A549 (cell line): ENCODE results near the gene LYZL6. TPM values are rescaled to one million over a fixed set of nuclear protein-coding genes. Genes with fewer than 3 reads are reported as not detected.

Source experiments
- ATAC-seq, 2 experiments: fragments of 200-7000 bp in 1 of 2; fragments of >200 bp in 1 of 2; cut with Nextera tagmentation in 1 of 2; cut with Tn5 transposase in 1 of 2; 3 replicates each; pipeline versions ENCODE4 v1.8.0 to v1.9.1; 2018 to 2020; ENCODE audit warnings: mild to moderate bottlenecking in 1 of 2, moderate library complexity in 1 of 2
- CTCF ChIA-PET: fragments of 300-600 bp; sonication (Branson Sonifier 250); formaldehyde crosslinking; extraction: SDS; loops from one replicate; lab custom pipeline; 2021; ENCODE audit warnings: antibody characterized with exemption, inconsistent platforms; lab: Yijun Ruan, JAX
- POLR2A ChIA-PET: fragments of 350-600 bp; formaldehyde crosslinking; extraction: SDS; loops from one replicate; lab custom pipeline; 2021; ENCODE audit warnings: antibody characterized with exemption, inconsistent platforms; lab: Yijun Ruan, JAX
- DNase-seq, 2 experiments: peaks; one replicate each; pipeline versions ENCODE4 v3.0.0 to v3.0.0-alpha.2; 2011 to 2016; ENCODE audit warnings: low read depth in 1 of 2, low spot score in 1 of 2
- FAIRE-seq: peaks from 2 replicates; lab custom pipeline; 2011; peaks lifted over from hg19 to GRCh38; lab: Jason Lieb, UNC
- H3K27ac ChIP-seq, 2 experiments: fragments of >200 bp; sonication (Bioruptor Twin); formaldehyde crosslinking; 3 replicates each; pipeline ENCODE4 v1.5.1; 2016 to 2017
- H3K4me1 ChIP-seq: fragments of >200 bp; sonication (Bioruptor Twin); formaldehyde crosslinking; 3 replicates; pipeline ENCODE4 v1.6.1; 2016
- H3K4me2 ChIP-seq: fragments of >200 bp; sonication (Bioruptor Twin); formaldehyde crosslinking; 3 replicates; pipeline ENCODE4 v1.6.1; 2016
- H3K4me3 ChIP-seq: fragments of >200 bp; sonication (Bioruptor Twin); formaldehyde crosslinking; 3 replicates; pipeline ENCODE4 v1.5.1; 2016
- H3K9me3 ChIP-seq: fragments of >200 bp; sonication (Bioruptor Twin); formaldehyde crosslinking; 3 replicates; pipeline ENCODE4 v1.6.1; 2016
- ATOH8 ChIP-seq: fragments of 250-450 bp; sonication (Bioruptor Pico); IDR thresholded peaks from 2 replicates; pipeline ENCODE4 v1.5.0; 2020; ENCODE audit warnings: low read depth, mild to moderate bottlenecking, moderate library complexity
- BHLHE40 ChIP-seq: IDR thresholded peaks from 2 replicates; pipeline ENCODE4 v1.6.1; 2012; ENCODE audit warnings: low read depth, low read length, inconsistent platforms
- CBX2 ChIP-seq: fragments of 200-600 bp; sonication (generic); IDR thresholded peaks from 2 replicates; pipeline ENCODE4 v1.6.1; 2016; ENCODE audit warnings: low read depth, mild to moderate bottlenecking, borderline replicate concordance
- CBX8 ChIP-seq: fragments of 200-600 bp; sonication (generic); IDR thresholded peaks from 2 replicates; pipeline ENCODE4 v1.6.1; 2016
- CEBPB ChIP-seq, 2 experiments: fragments of >200 bp in 1 of 2; sonication (Bioruptor Twin) in 1 of 2; formaldehyde crosslinking in 1 of 2; IDR thresholded peaks; 2 replicates each; pipeline ENCODE4 v1.6.1; 2012 to 2016
- CHD2 ChIP-seq: fragments of 150-350 bp; IDR thresholded peaks from 2 replicates; pipeline ENCODE4 v1.6.1; 2014; ENCODE audit warnings: low read length; ENCODE audit not compliant: partially characterized antibody
- EHF ChIP-seq: fragments of 250-450 bp; sonication (Bioruptor Pico); IDR thresholded peaks from 2 replicates; pipeline ENCODE4 v1.5.0; 2020; ENCODE audit warnings: mild to moderate bottlenecking
- EHMT2 ChIP-seq: fragments of 200-600 bp; sonication (generic); IDR thresholded peaks from 2 replicates; pipeline ENCODE4 v1.6.1; 2016; ENCODE audit warnings: antibody characterized with exemption, low read depth, mild to moderate bottlenecking, moderate library complexity
- EP300 ChIP-seq, 2 experiments: fragments of >200 bp; sonication (Bioruptor Twin); formaldehyde crosslinking; IDR thresholded peaks; 2 replicates in 1 of 2; 3 replicates in 1 of 2; pipeline ENCODE4 v1.6.1; 2016 to 2017
- GATA3 ChIP-seq: IDR thresholded peaks from 2 replicates; pipeline ENCODE4 v1.6.1; 2012; ENCODE audit warnings: borderline replicate concordance
- JUNB ChIP-seq: fragments of >200 bp; sonication (Bioruptor Twin); formaldehyde crosslinking; IDR thresholded peaks from 2 replicates; pipeline ENCODE4 v1.6.1; 2016
- KDM5A ChIP-seq: fragments of 200-600 bp; sonication (generic); IDR thresholded peaks from 2 replicates; pipeline ENCODE4 v1.6.1; 2016; ENCODE audit warnings: antibody characterized with exemption, mild to moderate bottlenecking
- MAFK ChIP-seq: fragments of 450-650 bp; IDR thresholded peaks from 2 replicates; pipeline ENCODE4 v1.6.1; 2014; ENCODE audit not compliant: partially characterized antibody
- MAZ ChIP-seq: fragments of 150-350 bp; IDR thresholded peaks from 2 replicates; pipeline ENCODE4 v1.6.1; 2014; ENCODE audit warnings: antibody characterized with exemption, low read depth, low read length, borderline replicate concordance
- MYC ChIP-seq: IDR thresholded peaks from 2 replicates; pipeline ENCODE4 v1.6.1; 2012; ENCODE audit warnings: mild to moderate bottlenecking, inconsistent platforms, low read length, improper control_type of control experiment, borderline replicate concordance
- NFE2L2 ChIP-seq: fragments of 150-350 bp; conservative IDR thresholded peaks from 2 replicates; pipeline ENCODE4 v1.6.1; 2014; ENCODE audit warnings: low read length
- POLR2A ChIP-seq: IDR thresholded peaks from 2 replicates; pipeline ENCODE4 v1.6.1; 2012; ENCODE audit warnings: mild to moderate bottlenecking, low read length
- RARB ChIP-seq: fragments of 250-450 bp; sonication (Bioruptor Pico); IDR thresholded peaks from 2 replicates; pipeline ENCODE4 v1.8.0; 2021; ENCODE audit warnings: mild to moderate bottlenecking, moderate library complexity
- RNF2 ChIP-seq: fragments of 200-600 bp; sonication (generic); IDR thresholded peaks from 2 replicates; pipeline ENCODE4 v1.6.1; 2016; ENCODE audit warnings: low read depth, mild to moderate bottlenecking, antibody characterized with exemption, moderate library complexity, borderline replicate concordance
- SMC3 ChIP-seq: fragments of >200 bp; sonication (Bioruptor Twin); formaldehyde crosslinking; IDR thresholded peaks from 3 replicates; pipeline ENCODE4 v1.6.1; 2018; ENCODE audit warnings: inconsistent platforms
- SREBF2 ChIP-seq: fragments of 450-650 bp; IDR thresholded peaks from 2 replicates; pipeline ENCODE4 v1.6.1; 2014; ENCODE audit warnings: mild to moderate bottlenecking, moderate library complexity
- TFCP2L1 ChIP-seq: fragments of 250-450 bp; sonication (Bioruptor Pico); IDR thresholded peaks from 2 replicates; pipeline ENCODE4 v1.5.0; 2021; ENCODE audit warnings: mild to moderate bottlenecking
- USF2 ChIP-seq: fragments of 450-650 bp; IDR thresholded peaks from 2 replicates; pipeline ENCODE4 v1.6.1; 2014; ENCODE audit warnings: antibody characterized with exemption
- ZC3H11A ChIP-seq: fragments of 450-650 bp; IDR thresholded peaks from 2 replicates; pipeline ENCODE4 v1.6.1; 2014; ENCODE audit warnings: antibody characterized with exemption, mild to moderate bottlenecking
- ZNF302 ChIP-seq: fragments of 250-450 bp; sonication (Bioruptor Pico); IDR thresholded peaks from 2 replicates; pipeline ENCODE4 v1.9.0; 2021; ENCODE audit warnings: inconsistent platforms, mild to moderate bottlenecking, moderate library complexity
- ZSCAN20 ChIP-seq: fragments of 250-450 bp; sonication (Bioruptor Pico); IDR thresholded peaks from 2 replicates; pipeline ENCODE4 v1.8.0; 2022; ENCODE audit warnings: mild to moderate bottlenecking, moderate library complexity
- WGBS: methylation state at CpG from one replicate; pipeline ENCODE4 v1.1.6; 2017; ENCODE audit errors: missing lambda C conversion rate; 5-methylcytosine and 5-hydroxymethylcytosine counted together
- polyA plus RNA-seq, 4 experiments: library from polyadenylated mRNA; depleted of rRNA in 3 of 4; stranded (reverse); fragments of >200 nt; fragmentation: RNase III in 1 of 4; extraction: RNeasy Plus Mini Kit Qiagen cat#74134 plus additional on column Dnase treatment in 1 of 4; gene quantifications; 2 replicates in 3 of 4; 3 replicates in 1 of 4; pipeline ENCODE4 v1.2.3, GENCODE V29; 2011 to 2017
- TF ChIP-seq, protein P1 (sequence below): fragments of >200 bp; sonication (Bioruptor Twin); formaldehyde crosslinking; IDR thresholded peaks from 2 replicates; pipeline ENCODE4 v1.6.1; 2016
- TF ChIP-seq, protein P2 (sequence below): IDR thresholded peaks from 2 replicates; pipeline ENCODE4 v1.6.1; 2012

Gene LYZL6
- polyA plus RNA-seq, 2 of the 4 experiments (the other 2 are of a cell fraction) = not detected

DNA sequence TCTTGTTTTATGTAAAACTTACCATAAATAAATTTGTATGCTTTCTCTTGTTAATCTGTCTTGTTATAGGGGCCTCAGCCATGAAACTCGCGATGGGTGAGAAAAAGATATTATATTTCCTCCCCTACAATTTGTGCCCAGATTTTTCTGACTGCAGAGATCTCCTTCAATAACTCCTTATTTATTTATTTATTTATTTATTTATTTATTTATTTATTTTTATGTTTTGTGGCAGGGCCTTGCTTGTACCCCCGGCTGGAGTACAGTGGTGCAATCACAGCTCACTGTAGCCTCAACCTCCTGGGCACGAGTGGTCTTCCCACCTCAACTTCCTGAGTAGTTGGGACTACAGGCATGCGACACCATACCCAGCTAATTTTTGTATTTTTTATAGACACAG is 40.1 kb downstream of the LYZL6 start:
- peaks cover 12% of the 10 kb centered on the region for H3K4me1 ChIP-seq
- WGBS = 79% methylated on average over 5 of the region's 5 CpGs
- no peak overlapping the region for H3K4me3 ChIP-seq
- CTCF ChIA-PET = interaction anchor here (0.7 to 1.1 kb wide), 2 partner anchors 9 to 28 kb away, joined by 3 read pairs; no protein-coding TSS in a partner anchor
- no peaks in the 10 kb centered on the region for H3K9me3 ChIP-seq
- DNase-seq (no peak), FAIRE-seq (no peak), ATAC-seq (no peak)
- no peak overlapping the region for H3K4me2 ChIP-seq
- POLR2A ChIA-PET = no interaction called here
- TF ChIP-seq ZC3H11A (peak; percentile 86), SMC3 (no peak)
- H3K27ac ChIP-seq = no peak overlapping the region

- POLR2A ChIA-PET = no interaction called here
- Histone ChIP-seq H3K27ac (no peak overlapping the region), H3K4me1 (peaks cover 20% of the 10 kb centered on the region), H3K9me3 (no peaks in the 10 kb centered on the region), H3K4me3 (no peak overlapping the region), H3K4me2 (no peak overlapping the region)
- 87% methylated on average over 9 of the region's 9 CpGs for WGBS
- ATAC-seq (no peak), DNase-seq (no peak), FAIRE-seq (no peak)
- CTCF ChIA-PET = interaction anchor here (0.7 to 2.1 kb wide), 6 partner anchors 8 to 741 kb away, joined by 3 to 6 read pairs (median 4); no protein-coding TSS in a partner anchor
- TF ChIP-seq RARB (CRISPR knock-in tag) (no peak), NFE2L2 (no peak), BHLHE40 (no peak), POLR2A (no peak), EHMT2 (no peak)
Observed at GRCh38 chr17:35901631-35902175, 41.8 kb downstream of the LYZL6 start.

DNA sequence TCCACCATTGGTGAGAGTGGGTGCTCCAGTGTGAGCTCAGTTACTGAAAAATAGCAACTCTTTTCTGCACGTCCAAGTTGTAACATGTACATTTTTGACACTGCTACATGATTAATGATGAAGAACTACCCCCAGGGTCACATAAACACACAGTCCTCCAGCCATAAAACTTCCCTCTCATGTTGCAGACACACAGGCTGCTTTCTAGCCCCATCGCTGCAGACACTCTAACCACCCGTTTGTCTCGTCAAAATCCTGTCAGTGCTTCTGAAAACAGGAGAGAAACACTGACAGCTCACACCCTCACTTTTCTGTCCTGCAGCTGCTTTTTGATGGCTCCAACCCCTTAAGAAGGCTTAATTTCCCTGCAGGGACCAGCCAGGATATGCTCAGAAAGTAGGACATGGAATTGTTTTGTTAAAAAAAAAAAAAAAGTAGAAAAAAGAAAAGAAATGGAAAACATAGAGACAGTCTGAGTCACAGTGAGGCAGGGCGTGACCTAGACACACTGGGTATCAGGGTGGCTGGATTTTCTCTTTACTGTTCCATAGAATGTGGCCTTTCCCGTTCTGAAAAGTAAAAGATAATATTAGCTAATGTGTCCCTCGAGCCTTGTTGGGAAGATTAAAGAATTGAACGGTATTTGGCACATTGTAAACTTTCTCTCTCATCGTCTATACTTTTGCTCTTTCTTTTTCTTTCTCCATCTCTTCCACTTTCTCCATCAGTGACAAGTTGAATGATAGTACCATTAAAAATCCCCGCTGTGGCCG is 42.6 kb downstream of the LYZL6 start:
- peak in 1 of 2 experiments; percentile 37; a peak in 3 of 6 replicates for ATAC-seq
- ChIA-PET POLR2A (no interaction called here), CTCF (interaction anchor here (0.7 to 2.1 kb wide), 7 partner anchors 9 to 742 kb away, joined by 3 to 6 read pairs (median 3); no protein-coding TSS in a partner anchor)

DNA sequence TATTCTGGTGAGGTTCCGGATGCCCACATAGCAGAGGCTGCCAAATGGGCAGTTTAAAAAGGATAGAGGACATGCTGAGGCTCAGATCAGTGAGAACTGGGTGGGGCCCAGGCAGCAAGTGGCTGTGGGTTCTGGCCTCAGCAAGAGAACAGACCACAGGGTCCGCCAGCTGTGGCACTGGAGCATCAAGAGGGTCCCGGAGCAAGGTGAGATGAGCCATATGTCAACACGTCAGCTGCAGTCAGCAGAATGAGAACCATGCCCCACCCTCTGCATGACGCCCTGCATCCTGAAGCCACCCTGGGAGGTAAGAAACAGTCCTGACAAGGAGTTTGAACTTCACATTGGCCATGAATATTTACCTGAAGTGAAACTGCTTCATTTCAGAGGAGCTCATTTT is 43.2 kb downstream of the LYZL6 start:
- no peak for FAIRE-seq
- WGBS = 82% methylated on average over 5 of the region's 5 CpGs
- no peak overlapping the region for H3K27ac ChIP-seq
- CTCF ChIA-PET = interaction anchor here (1.4 to 2.1 kb wide), 2 partner anchors 10 to 137 kb away, joined by 3 to 6 read pairs; no protein-coding TSS in a partner anchor
- ATAC-seq = no peak
- POLR2A ChIA-PET = no interaction called here
- no peaks in the 10 kb centered on the region for H3K9me3 ChIP-seq
- no peak overlapping the region for H3K4me2 ChIP-seq
- peaks cover 20% of the 10 kb centered on the region for H3K4me1 ChIP-seq
- DNase-seq = no peak
- no peak overlapping the region for H3K4me3 ChIP-seq
- TF ChIP-seq NFE2L2 = no peak
- TF ChIP-seq BHLHE40 = no peak
- TF ChIP-seq EHF (CRISPR knock-in tag) = no peak
- no peak for TF ChIP-seq SREBF2
- no peak for TF ChIP-seq TFCP2L1 (CRISPR knock-in tag)
- no peak for TF ChIP-seq CBX8
- no peak for TF ChIP-seq KDM5A
- TF ChIP-seq JUNB = no peak
- TF ChIP-seq ZSCAN20 (CRISPR knock-in tag) = no peak
- no peak for TF ChIP-seq RNF2
- no peak for TF ChIP-seq MYC
- no peak for TF ChIP-seq ATOH8 (CRISPR knock-in tag)
- no peak for TF ChIP-seq MAZ
- no peak for TF ChIP-seq ZC3H11A
- TF ChIP-seq CBX2 = no peak
- TF ChIP-seq, protein P1, sequence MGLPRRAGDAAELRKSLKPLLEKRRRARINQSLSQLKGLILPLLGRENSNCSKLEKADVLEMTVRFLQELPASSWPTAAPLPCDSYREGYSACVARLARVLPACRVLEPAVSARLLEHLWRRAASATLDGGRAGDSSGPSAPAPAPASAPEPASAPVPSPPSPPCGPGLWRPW = no peak

More for the DNA sequence above, 42.6 kb downstream of the LYZL6 start:
- no peaks in the 10 kb centered on the region for H3K9me3 ChIP-seq
- no peak for DNase-seq
- TF ChIP-seq USF2 (no peak), GATA3 (no peak), EHMT2 (no peak), ZSCAN20 (CRISPR knock-in tag) (no peak), EP300 (IDR thresholded peaks at IDR 0.05) (no peak), MAFK (no peak), CHD2 (no peak), ZNF302 (CRISPR knock-in tag) (no peak), CEBPB (IDR thresholded peaks at IDR 0.05) (no peak), KDM5A (no peak), JUNB (no peak)
- TF ChIP-seq, protein P2, sequence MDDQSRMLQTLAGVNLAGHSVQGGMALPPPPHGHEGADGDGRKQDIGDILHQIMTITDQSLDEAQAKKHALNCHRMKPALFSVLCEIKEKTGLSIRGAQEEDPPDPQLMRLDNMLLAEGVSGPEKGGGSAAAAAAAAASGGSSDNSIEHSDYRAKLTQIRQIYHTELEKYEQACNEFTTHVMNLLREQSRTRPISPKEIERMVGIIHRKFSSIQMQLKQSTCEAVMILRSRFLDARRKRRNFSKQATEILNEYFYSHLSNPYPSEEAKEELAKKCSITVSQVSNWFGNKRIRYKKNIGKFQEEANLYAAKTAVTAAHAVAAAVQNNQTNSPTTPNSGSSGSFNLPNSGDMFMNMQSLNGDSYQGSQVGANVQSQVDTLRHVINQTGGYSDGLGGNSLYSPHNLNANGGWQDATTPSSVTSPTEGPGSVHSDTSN = no peak
- TF ChIP-seq, all 56 proteins: peak for 0
- Histone ChIP-seq H3K4me3 (no peak overlapping the region), H3K4me2 (0 out of 3 replicates have a peak overlapping the region, but pooled peaks have one; percentile 14), H3K4me1 (peaks cover 20% of the 10 kb centered on the region), H3K27ac (no peak overlapping the region)
- WGBS = 49% methylated on average over 11 of the region's 11 CpGs
- FAIRE-seq = no peak
